GM08714 (cell line): Measurements from ENCODE around the gene AKAP7.
"Not testable (repeated sequence)": the region's sequence is repeated elsewhere in the genome, so short reads cannot be mapped to it uniquely, and the experiment has no call there.

Source experiments
- H3K4me3 ChIP-seq: fragments of 200-500 bp; sonication (Bioruptor generic); 2 replicates; pipeline ENCODE4 v1.5.1; 2014; ENCODE audit warnings: mild to moderate bottlenecking, low read length, inconsistent platforms
- ZNF274 ChIP-seq: IDR thresholded peaks from 2 replicates; pipeline ENCODE4 v1.6.1; 2012; ENCODE audit warnings: mild to moderate bottlenecking, low read depth, low read length

AKAP7 gene

DNA sequence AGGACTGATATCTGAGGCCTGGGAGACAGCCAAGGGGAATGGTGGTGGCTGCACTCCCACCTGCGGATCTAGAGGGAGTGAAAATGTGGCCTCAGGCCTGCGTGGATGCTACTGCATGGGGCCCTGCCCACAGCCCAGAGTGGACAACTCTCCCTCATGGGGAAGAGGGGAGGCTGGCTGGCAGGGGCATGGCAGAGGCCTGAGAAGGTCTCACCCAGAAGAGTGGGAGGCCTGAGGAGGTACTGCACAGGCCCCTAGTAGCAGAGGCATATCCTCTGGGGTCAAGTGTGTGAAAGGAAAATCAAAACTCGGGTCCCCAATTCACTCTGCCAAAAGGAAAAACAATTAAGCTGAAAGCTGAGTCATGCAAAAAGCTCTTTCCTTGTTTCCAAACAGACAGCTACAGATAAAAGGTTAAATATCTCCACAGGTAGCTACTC lies 158.2 kb downstream of the AKAP7 start:
- no peak overlapping the region for H3K4me3 ChIP-seq
- TF ChIP-seq ZNF274: no peak

- no peak for TF ChIP-seq ZNF274
- H3K4me3 ChIP-seq: no peak overlapping the region
Observed at GRCh38 chr6:131295081-131295480, 159.8 kb downstream of the AKAP7 start.

GRCh38 chr6:131300826-131301225 lies 165.6 kb downstream of the AKAP7 start:
- not testable (repeated sequence) for H3K4me3 ChIP-seq

DNA sequence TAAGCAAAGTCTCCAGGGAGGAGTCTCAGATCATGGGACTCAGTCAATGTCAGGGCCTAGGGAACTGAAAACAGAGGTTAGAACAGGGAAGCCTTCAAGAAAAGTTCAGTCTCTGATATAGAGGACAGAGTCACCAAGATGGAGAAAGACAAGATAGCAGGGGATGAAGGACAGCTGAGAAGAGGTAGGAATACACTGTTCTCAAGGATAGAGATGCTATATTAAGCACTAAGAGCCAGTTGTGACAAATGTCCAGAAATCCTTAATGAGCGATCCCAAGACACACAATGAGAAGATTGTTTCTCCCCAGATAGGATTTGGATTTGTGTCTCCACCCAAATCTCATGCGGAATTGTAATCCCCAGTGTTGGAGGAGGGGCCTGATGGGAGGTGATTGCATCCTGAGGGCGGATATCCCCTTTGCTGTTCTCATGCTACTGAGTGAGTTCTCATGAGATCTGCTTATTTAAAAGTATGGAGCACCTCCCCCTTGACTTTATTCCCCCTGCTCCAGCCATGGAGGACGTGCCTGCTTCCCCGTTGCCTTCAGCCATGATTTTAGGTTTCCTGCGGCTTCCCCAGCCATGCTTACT lies 168.2 kb downstream of the AKAP7 start:
- no peak for TF ChIP-seq ZNF274
- no peak overlapping the region for H3K4me3 ChIP-seq

DNA sequence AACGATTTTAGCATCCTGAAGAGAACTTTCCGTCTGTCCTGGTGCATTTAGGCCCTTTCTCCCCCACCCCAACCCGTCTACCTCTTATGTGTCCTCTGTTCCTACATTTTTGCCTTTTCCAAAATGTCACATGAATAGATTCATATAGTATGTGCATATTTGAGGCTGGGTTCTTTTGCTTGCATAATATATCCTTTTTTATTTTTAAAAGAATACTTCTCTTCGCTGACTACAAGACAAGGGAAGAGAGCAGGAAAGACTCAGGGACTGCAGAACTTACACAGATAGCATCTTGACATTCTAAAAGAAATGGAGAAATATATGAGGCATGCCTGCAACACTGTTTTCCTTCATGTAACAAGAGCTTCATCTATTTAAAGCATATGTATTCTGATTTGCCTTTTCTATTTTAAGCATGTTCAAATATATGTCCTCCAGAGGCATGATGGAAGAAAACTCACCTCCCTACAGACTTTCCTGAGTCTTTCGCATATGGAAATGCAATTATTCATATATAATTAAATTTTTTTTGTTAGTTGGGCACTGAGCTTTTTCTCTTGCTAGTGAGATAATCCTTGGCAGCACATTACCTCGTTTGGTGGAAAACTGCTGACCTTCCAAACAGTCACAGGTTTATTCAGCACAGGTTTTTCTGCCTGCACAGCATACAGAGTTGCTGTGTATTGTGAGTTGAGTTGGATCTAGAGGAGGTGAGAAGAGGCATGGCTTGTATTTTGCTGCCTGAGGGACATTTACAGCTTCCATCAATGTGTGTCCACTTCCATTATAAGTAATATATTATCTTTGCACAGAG lies 170.0 kb downstream of the AKAP7 start:
- no peak overlapping the region for H3K4me3 ChIP-seq
- TF ChIP-seq ZNF274: no peak

- H3K4me3 ChIP-seq: no peak overlapping the region
- no peak for TF ChIP-seq ZNF274
Observed at GRCh38 chr6:131309437-131309836, 174.2 kb downstream of the AKAP7 start.

GRCh38 chr6:131314838-131315237 lies 179.6 kb downstream of the AKAP7 start:
- H3K4me3 ChIP-seq: no peak overlapping the region
- TF ChIP-seq ZNF274: no peak

- no peak overlapping the region for H3K4me3 ChIP-seq
- TF ChIP-seq ZNF274: no peak
Observed at GRCh38 chr6:131316654-131317053, 181.4 kb downstream of the AKAP7 start.

- H3K4me3 ChIP-seq: no peak overlapping the region
- TF ChIP-seq ZNF274: no peak
Observed at GRCh38 chr6:131317516-131317915, 182.2 kb downstream of the AKAP7 start.

GRCh38 chr6:131321589-131321988 lies 186.3 kb downstream of the AKAP7 start:
- no peak overlapping the region for H3K4me3 ChIP-seq
- TF ChIP-seq ZNF274: no peak

DNA sequence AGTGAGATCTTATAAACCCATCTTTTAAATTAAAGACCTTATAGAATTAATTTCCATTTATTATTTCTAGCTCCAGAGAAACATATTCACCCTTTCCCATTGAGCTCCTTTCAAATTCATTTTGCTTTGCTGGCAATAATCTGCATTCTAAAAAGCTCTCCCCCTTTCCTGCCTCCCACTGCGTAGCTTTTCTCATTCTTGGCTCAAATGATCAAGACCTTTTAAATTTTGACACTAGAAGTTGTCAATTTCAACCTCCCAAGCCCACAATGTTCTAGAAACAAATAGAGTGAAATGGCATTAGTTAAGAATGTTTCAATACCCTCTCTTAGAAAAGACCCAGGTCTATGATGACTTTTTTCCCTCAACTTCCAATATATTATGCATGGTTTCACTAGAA lies 186.9 kb downstream of the AKAP7 start:
- TF ChIP-seq ZNF274: no peak
- no peak overlapping the region for H3K4me3 ChIP-seq

DNA sequence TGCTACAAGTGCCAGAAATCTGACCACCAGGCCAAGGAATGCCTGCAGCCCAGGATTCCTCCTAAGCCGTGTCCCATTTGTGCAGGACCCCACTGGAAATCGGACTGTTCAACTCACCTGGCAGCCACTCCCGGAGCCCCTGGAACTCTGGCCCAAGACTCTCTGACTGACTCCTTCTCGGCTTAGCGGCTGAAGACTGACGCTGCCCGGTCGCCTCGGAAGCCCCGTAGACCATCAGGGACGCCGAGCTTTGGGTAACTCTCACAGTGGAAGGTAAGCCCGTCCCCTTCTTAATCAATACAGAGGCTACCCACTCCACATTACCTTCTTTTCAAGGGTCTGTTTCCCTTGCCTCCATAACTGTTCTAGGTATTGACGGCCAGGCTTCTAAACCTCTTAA lies 190.4 kb downstream of the AKAP7 start:
- not testable (repeated sequence) for H3K4me3 ChIP-seq

DNA sequence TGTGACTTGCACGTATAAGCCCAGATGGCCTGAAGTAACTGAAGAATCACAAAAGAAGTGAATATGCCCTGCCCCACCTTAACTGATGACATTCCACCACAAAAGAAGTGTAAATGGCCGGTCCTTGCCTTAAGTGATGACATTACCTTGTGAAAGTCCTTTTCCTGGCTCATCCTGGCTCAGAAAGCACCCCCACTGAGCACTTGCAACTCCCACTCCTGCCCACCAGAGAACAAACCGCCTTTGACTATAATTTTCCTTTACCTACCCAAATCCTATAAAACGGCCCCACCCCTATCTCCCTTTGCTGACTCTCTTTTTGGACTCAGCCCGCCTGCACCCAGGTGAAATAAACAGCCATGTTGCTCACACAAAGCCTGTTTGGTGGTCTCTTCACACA lies 193.5 kb downstream of the AKAP7 start:
- not testable (repeated sequence) for H3K4me3 ChIP-seq

- no peak for TF ChIP-seq ZNF274
- no peak overlapping the region for H3K4me3 ChIP-seq
Observed at GRCh38 chr6:131331151-131331550, 195.9 kb downstream of the AKAP7 start.

DNA sequence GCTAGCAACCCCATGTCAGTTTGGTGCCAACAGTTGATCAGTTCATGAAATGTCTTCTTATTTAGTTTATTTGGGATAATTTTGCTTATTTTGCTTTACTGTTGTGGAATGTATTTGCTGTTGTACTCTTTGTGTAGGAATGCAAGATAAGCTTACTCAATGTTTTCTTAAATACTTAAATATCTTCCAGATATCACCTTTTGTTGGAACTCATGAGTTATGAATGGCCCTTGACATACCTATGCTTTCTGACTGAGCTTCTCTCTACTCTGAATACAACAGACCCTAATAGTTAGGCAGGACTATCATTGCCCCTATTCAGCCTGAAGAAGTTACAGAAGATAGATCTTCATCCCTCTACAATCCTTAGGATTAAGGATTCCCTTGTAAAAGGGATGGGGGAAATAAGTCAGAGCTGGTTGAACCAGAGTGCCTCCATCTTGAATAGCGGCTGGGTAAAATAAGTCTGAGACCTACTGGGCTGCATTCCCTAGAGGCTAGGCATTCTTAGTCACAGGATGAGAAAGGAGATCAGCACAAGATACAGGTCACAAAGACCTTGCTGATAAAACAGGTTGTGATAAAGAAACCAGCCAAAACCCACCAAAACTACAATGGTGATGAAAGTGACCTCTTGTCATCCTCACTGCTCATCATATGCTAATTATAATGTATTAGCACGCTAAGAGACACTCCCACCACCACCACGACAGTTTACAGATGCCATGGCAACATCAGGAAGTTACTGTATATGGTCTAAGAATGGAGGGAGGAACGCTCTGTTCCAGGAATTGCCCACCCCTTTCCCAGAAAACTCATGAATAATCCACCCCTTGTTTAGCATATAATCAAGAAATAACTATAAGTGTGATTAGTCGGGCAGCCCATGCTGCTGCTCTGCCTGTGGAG lies 196.9 kb downstream of the AKAP7 start:
- no peak for TF ChIP-seq ZNF274
- no peak overlapping the region for H3K4me3 ChIP-seq
